Measurements from ENCODE around the gene GPR32. TPM values are rescaled to one million over a fixed set of nuclear protein-coding genes. Genes with fewer than 3 reads are reported as not detected.
"Not testable (repeated sequence)": the region's sequence is repeated elsewhere in the genome, so short reads cannot be mapped to it uniquely, and the experiment has no call there.

Gene GPR32
- total RNA-seq, 1 donor from 2014 or later, result not detected

DNA sequence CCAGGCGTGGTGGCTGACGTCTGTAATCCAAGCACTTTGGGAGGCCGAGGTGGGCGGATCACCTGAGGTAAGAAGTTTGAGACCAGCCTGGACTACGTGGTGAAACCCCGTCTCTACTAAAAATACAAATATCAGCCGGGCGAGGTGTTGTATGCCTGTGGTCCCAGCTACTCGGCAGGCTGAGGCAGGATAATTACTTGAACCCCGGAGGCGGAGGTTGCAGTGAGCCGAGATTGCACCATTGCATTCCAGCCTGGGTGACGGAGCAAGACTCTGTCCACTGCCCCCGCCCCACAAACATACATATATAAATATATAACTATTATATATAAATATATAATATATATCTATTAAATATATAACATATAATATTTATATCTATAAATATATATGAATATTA, 23.1 kb upstream of the GPR32 start:
- not testable (repeated sequence) for DNase-seq (ENCODE audit: low spot score)

DNA sequence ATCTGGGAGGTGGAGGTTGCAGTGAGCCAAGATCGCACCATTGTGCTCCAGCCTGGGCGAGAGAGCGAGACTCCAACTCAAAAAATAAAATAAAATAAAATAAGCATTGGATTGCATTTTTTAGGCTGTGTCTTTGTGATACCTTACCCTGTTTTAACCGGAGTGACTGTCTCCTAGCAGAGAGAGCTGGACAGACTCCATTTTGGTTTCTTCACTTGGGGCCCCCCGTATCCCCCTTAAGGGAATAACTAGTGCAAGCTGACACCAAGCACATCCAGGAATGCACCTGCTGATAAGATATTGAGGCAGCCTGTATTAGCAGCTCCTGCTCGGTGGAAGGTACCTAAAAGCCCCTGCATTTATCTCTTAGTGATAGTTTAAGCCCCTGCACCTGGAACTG, 20.8 kb upstream of the GPR32 start:
- no peak for DNase-seq (ENCODE audit: low spot score)

GRCh38 chr19:50750010-50750409, 20.3 kb upstream of the GPR32 start:
- DNase-seq (ENCODE audit: low spot score), result no peak

GRCh38 chr19:50753879-50754278, 16.4 kb upstream of the GPR32 start:
- no peak for DNase-seq (ENCODE audit: low spot score)

GRCh38 chr19:50756244-50756643, 14.0 kb upstream of the GPR32 start:
- not testable (repeated sequence) for DNase-seq (ENCODE audit: low spot score)

DNA sequence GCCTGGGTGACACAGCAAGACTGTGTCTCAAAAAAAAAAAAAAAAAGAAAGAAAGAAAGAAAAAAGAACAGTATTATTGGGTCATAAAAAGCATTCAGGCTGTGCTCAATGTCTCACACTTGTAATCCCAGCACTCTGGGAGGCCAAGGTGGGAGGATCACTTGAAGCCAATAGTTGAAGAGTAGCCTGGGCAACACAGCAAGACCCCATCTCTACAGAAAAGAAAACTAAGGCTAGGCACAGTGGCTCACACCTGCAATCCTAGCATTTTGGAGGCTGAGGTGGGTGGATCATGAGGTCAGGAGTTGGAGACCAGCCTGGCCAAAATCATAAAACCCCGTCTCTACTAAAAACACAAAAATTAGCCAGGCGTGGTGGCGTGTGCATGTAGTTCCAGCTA, 12.6 kb upstream of the GPR32 start:
- DNase-seq (ENCODE audit: low spot score), result not testable (repeated sequence)

GRCh38 chr19:50759076-50759475, 11.2 kb upstream of the GPR32 start:
- not testable (repeated sequence) for DNase-seq (ENCODE audit: low spot score)

GRCh38 chr19:50759886-50760285, 10.4 kb upstream of the GPR32 start:
- no peak for DNase-seq (ENCODE audit: low spot score)

GRCh38 chr19:50761501-50761900, 8.8 kb upstream of the GPR32 start:
- DNase-seq (ENCODE audit: low spot score), result not testable (repeated sequence)

DNA sequence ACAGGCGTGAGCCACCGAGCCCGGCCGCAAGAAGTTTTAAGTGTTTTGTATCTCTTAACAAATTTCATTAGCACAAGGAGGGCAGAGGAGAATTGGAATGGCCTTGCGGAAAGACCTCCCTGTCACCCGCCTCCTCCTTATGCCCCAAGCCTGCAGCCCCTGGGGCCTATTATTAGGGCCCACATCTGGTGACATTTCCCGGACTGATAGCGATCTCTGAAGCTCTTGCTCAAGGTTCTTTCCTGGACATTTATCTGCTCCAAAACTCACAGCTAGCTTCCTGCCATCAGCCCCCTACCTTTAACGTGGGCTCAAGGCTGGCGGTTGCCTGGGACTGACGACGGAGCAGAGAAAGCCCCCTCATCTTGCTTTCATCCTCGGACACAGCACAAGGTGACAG, 6.7 kb upstream of the GPR32 start:
- not testable (repeated sequence) for DNase-seq (ENCODE audit: low spot score)

DNA sequence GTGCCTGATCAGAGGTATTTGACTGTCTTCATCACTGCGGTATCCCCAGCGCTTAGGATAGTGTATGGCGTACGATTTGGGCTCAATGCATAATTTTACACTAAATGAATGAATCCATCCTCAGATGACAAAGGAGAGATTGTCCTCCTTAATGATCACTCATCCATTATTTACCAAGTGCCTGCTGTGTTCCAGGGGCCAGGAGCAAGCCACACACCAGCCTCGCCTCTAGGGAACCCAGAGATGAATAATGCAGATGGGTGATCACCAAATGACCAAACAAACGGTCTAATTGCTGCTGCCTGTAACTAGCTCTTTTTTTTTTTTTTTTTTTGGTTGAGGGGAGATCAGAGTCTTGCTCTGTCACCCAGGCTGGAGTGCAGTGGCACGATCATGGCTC, 5.9 kb upstream of the GPR32 start:
- DNase-seq (ENCODE audit: low spot score), result no peak

GRCh38 chr19:50766746-50767145, 3.5 kb upstream of the GPR32 start:
- not testable (repeated sequence) for DNase-seq (ENCODE audit: low spot score)

GRCh38 chr19:50767263-50767662, 3.0 kb upstream of the GPR32 start:
- DNase-seq (ENCODE audit: low spot score), result not testable (repeated sequence)

- DNase-seq (ENCODE audit: low spot score), result no peak
These were observed 2.0 kb upstream of the GPR32 start for GRCh38 chr19:50768277-50768676.

DNA sequence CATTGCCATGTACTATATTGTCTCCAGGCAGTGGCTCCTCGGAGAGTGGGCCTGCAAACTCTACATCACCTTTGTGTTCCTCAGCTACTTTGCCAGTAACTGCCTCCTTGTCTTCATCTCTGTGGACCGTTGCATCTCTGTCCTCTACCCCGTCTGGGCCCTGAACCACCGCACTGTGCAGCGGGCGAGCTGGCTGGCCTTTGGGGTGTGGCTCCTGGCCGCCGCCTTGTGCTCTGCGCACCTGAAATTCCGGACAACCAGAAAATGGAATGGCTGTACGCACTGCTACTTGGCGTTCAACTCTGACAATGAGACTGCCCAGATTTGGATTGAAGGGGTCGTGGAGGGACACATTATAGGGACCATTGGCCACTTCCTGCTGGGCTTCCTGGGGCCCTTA, 624 bp downstream of the GPR32 start:
- DNase-seq (ENCODE audit: low spot score), result no peak

- no peak for DNase-seq (ENCODE audit: low spot score)
These were observed 2.2 kb downstream of the GPR32 start for GRCh38 chr19:50772476-50772875.

GRCh38 chr19:50772912-50773311, 2.6 kb downstream of the GPR32 start:
- DNase-seq (ENCODE audit: low spot score), result not testable (repeated sequence)

- not testable (repeated sequence) for DNase-seq (ENCODE audit: low spot score)
These were observed 3.2 kb downstream of the GPR32 start for GRCh38 chr19:50773454-50773853.

- DNase-seq (ENCODE audit: low spot score), result no peak
These were observed 5.9 kb downstream of the GPR32 start for GRCh38 chr19:50776131-50776530.

DNA sequence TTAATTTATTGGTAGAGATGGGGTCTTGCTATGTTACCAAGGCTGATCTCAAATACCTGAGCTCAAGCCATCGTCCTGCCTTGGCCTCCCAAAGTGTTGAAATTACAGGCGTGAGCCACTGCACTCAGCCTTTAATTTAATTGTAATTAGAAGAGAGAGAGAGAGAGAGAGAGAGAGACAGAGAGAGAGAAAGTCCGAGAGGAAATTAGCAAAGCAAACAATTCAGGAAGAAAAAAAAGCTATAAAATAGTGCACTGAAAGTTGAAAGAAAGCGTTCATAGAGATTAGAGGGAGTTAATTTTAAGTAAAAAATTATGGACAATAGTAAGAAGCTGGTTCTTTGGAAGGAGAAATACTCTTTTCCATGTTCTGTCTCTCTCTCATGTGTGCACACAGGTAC, 7.0 kb downstream of the GPR32 start:
- no peak for DNase-seq (ENCODE audit: low spot score)

- no peak for DNase-seq (ENCODE audit: low spot score)
These were observed 7.6 kb downstream of the GPR32 start for GRCh38 chr19:50777830-50778303.

DNA sequence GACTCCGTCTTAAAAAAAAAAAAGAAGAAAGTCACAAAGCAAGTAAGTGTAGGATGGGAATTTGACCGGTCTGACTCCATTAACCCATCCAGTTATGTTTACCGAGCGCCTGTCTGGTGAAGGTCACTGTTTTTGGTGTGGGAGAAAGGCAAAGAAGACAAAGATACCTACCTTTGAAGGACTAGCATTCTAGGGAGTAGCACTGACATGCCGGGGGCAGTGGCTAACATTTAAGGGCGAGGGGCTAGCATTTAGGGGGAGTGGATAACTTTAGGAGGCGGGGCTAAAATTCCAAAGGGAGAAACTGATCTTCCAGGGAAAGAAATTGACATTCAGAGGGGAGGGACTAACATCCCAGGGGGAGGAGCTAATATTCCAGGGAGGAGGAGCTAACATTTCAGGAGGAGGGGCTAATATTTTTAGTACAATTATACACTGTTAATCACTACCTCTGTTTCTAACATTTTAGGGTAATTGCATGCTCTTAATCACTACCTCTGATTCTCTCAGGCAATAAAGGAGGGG, 8.7 kb downstream of the GPR32 start:
- no peak for DNase-seq (ENCODE audit: low spot score)

GRCh38 chr19:50779504-50780457, 9.5 kb downstream of the GPR32 start:
- DNase-seq (ENCODE audit: low spot score), result no peak

All from umbilical cord (tissue), 2 donors.